Measurements from ENCODE around the gene REC8. TPM values are rescaled to one million over a fixed set of nuclear protein-coding genes. Genes with fewer than 3 reads are reported as not detected.

Gene REC8
- total and polyA plus RNA-seq, 2 of the 13 experiments (the other 11 are each of a cell fraction or from before 2014, with no cell fraction given): 3.4 to 14.7 TPM

- Histone ChIP-seq H3K27me3 (ENCODE audit: control insufficient read depth in 1 of 2, insufficient read depth in 2 of 2, low read length in 2 of 2) (no peaks in the 10 kb centered on the region), H3K36me3 (replicated peaks in 1 of 2; ENCODE audit: control insufficient read depth in 1 of 2, insufficient read depth in 2 of 2, low read length in 2 of 2) (peaks cover 56 to 62% of the 10 kb centered on the region in 2 experiments), H3K4me3 (replicated peaks in 1 of 3; ENCODE audit: insufficient read depth in 1 of 3, low read depth in 2 of 3, low read length in 3 of 3) (no peak overlapping the region), H3K9me3 (ENCODE audit: low read length) (no peaks in the 10 kb centered on the region), H2AFZ (ENCODE audit: low read length) (no peak overlapping the region), H3K27ac (ENCODE audit: extremely low read length, insufficient read depth, low read length) (no peak overlapping the region), H4K20me1 (ENCODE audit: insufficient read depth, low read length) (no peaks in the 10 kb centered on the region), H3K4me2 (ENCODE audit: low read depth, low read length) (no peak overlapping the region), H3K4me1 (ENCODE audit: insufficient read depth, low read length) (peaks cover 5% of the 10 kb centered on the region; the same call in 1 of the 2 replicates), H3K9ac (ENCODE audit: insufficient read depth, low read depth, low read length) (no peak overlapping the region), H3K79me2 (ENCODE audit: insufficient read depth, low read length) (peaks cover 10% of the 10 kb centered on the region)
- ChIA-PET CTCF (ENCODE audit: low intra/inter-chr PET ratio, low total read pairs) (no interaction called here), POLR2A (interaction anchor here (0.7 to 22.7 kb wide), 5 partner anchors 2 to 66 kb away, joined by 3 to 977 read pairs (median 279); partner anchors contain the start of genes DCAF11, EMC9, FITM1 and IPO4)
- TF ChIP-seq, protein P1, sequence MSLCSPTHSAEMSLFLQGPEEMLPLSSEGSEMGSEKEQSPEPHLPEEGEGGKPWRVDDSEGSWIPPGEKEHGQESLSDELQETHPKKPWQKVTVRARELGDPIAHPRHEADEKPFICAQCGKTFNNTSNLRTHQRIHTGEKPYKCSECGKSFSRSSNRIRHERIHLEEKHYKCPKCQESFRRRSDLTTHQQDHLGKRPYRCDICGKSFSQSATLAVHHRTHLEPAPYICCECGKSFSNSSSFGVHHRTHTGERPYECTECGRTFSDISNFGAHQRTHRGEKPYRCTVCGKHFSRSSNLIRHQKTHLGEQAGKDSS (CRISPR knock-in tag; IDR thresholded peaks at IDR 0.05; ENCODE audit: borderline replicate concordance, low read depth): no peak
- TF ChIP-seq KAT7 (CRISPR knock-in tag; IDR thresholded peaks at IDR 0.05; ENCODE audit: borderline replicate concordance) (no peak), PRDM4 (CRISPR knock-in tag; IDR thresholded peaks at IDR 0.05; ENCODE audit: borderline replicate concordance) (no peak), ZNF256 (CRISPR knock-in tag; conservative IDR thresholded peaks at IDR 0.05) (no peak), CENPT (CRISPR knock-in tag; IDR thresholded peaks at IDR 0.05; ENCODE audit: low read depth) (0 out of 2 replicates have a peak, but pooled peaks have one; percentile 34), RBFOX2 (IDR thresholded peaks at IDR 0.05; ENCODE audit: low read depth, low read length) (peak; percentile 40; the same call in 1 of the 2 replicates), RXRB (CRISPR knock-in tag; IDR thresholded peaks at IDR 0.05; ENCODE audit: borderline replicate concordance) (no peak), SCMH1 (CRISPR knock-in tag; IDR thresholded peaks at IDR 0.05; ENCODE audit: borderline replicate concordance) (no peak), CSRNP1 (CRISPR knock-in tag; IDR thresholded peaks at IDR 0.05) (no peak), ZNF879 (CRISPR knock-in tag; IDR thresholded peaks at IDR 0.05) (no peak)
- TF ChIP-seq, protein P2, sequence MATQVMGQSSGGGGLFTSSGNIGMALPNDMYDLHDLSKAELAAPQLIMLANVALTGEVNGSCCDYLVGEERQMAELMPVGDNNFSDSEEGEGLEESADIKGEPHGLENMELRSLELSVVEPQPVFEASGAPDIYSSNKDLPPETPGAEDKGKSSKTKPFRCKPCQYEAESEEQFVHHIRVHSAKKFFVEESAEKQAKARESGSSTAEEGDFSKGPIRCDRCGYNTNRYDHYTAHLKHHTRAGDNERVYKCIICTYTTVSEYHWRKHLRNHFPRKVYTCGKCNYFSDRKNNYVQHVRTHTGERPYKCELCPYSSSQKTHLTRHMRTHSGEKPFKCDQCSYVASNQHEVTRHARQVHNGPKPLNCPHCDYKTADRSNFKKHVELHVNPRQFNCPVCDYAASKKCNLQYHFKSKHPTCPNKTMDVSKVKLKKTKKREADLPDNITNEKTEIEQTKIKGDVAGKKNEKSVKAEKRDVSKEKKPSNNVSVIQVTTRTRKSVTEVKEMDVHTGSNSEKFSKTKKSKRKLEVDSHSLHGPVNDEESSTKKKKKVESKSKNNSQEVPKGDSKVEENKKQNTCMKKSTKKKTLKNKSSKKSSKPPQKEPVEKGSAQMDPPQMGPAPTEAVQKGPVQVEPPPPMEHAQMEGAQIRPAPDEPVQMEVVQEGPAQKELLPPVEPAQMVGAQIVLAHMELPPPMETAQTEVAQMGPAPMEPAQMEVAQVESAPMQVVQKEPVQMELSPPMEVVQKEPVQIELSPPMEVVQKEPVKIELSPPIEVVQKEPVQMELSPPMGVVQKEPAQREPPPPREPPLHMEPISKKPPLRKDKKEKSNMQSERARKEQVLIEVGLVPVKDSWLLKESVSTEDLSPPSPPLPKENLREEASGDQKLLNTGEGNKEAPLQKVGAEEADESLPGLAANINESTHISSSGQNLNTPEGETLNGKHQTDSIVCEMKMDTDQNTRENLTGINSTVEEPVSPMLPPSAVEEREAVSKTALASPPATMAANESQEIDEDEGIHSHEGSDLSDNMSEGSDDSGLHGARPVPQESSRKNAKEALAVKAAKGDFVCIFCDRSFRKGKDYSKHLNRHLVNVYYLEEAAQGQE (IDR thresholded peaks at IDR 0.05; ENCODE audit: borderline replicate concordance in 1 of 2, low read depth in 1 of 2, low read length in 2 of 2): no peak
- WGBS (ENCODE audit: low lambda C conversion rate): 82% methylated on average over 4 of the region's 4 CpGs
- no peak for FAIRE-seq
- intact Hi-C loops (cut with micrococcal nuclease; ENCODE audit: unreplicated experiment) (no loop called here), in situ Hi-C loops (cut with HindIII; ENCODE audit: extremely low pct_ligation_motif_present, low pct_unique_long_range_greater_than_20kb) (loop anchor here (25.0 kb wide), 1 partner anchor 1535 kb away; the partner anchor contains the start of genes ABHD4 and DAD1)
- ATAC-seq: no peak; the same call in 2 of the 3 replicates
- BruUV-seq (replicated peaks): no TSS peak
- DNase-seq (ENCODE audit: low spot score): no peak
These were observed 49.5 kb upstream of the REC8 start for GRCh38 chr14:24122416-24122815.

Data from HepG2 (cell line).